Left cardiac atrium (tissue), 4 donors: Measurements from ENCODE around the gene VAT1L. TPM values are rescaled to one million over a fixed set of nuclear protein-coding genes. Genes with fewer than 3 reads are reported as not detected.

Experiments
- ATAC-seq, 2 donors: fragments of 200-7000 bp; cut with Tn5 transposase; one replicate each; pipeline ENCODE4 v1.9.1; 2020; ENCODE audit warnings: mild to moderate bottlenecking in 2 of 2, moderate library complexity in 2 of 2
- DNase-seq: peaks from one replicate; pipeline ENCODE4 v3.0.0-alpha.2; 2020
- intact Hi-C, 2 donors: fragments of 100-400 bp; cut with DNase I; formaldehyde crosslinking; loops; one replicate each; pipeline versions ENCODE4 v1.14.1 to v1.15.1; 2022 to 2023
- total RNA-seq, 2 donors: library from RNA; stranded (reverse); fragmentation: NEBNext Ultra II Directional; extraction: Animal tissue kit (Norgen Biotek cat#: 25700); gene quantifications; one replicate each; pipeline ENCODE4 v1.2.1, GENCODE V29; 2021
- donor health status: DM: no; HTN: yes; CAD: no.
- donor health status: DM: no; HTN: yes; CAD: no; lungs with severe emphysema.
- donor health status: DM: yes; HTN: yes; CAD: no.
- donor health status: Dilated cardiomyopathy.

VAT1L gene
- total RNA-seq, 2 donors from 2014 or later = 7.7 to 14.3 TPM

DNA sequence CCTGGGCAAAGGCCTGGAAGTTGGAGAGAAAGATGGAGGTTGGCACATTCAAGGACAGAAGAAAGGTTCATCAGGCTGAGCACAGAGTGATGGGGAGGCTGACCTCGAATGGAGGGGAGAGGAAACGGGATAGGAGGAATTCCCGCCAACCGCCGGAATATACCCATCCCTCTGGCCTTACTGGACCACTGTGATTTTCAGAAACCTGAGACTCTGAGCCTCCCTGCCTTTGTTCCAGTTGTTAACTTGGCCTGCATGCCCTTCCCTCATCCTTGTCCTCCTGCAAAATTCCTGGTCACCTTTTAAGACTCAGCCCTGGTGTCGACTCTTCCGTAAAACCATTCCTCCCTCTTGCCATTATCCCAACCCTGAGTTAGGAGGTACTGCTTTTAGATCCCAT, 107.6 kb downstream of the VAT1L start:
- intact Hi-C loops = no loop called here
- no peak for DNase-seq
- ATAC-seq = no peak

DNA sequence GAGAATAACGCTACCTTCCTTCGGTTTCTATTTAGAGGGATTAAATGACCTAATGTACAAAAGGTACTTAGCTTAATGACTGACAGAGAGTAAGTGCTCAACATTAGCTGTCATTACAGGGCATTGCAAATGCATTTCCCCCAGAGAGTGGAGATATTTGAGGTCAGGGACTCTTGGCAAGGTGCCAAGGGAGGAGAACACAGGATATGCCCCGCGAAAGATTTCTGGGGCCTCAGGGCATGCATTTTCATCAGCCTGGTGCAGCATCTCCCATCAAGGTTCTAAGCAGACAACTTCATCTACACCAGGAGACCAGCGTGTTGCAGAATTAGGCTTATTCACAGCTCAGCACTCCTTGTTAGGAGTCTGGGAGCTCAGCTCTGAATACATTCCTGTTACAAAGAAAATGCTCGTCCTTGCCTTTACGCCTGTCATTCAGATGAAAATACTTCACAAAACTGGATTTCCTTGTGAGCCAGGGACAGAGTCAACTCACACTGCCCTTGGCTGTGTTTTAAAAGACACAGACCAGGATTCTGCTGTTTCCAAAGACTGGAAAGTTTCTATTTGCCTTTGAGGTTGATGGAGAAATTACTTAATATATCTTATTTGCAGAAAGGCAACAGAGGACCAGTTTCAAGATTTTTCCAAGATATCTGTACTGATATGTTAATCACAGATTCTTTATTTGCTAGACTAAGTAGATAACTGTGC, 108.2 kb downstream of the VAT1L start:
- intact Hi-C loops = no loop called here
- DNase-seq (no peak), ATAC-seq (peak in 1 of 2 donors; percentile 36)

DNA sequence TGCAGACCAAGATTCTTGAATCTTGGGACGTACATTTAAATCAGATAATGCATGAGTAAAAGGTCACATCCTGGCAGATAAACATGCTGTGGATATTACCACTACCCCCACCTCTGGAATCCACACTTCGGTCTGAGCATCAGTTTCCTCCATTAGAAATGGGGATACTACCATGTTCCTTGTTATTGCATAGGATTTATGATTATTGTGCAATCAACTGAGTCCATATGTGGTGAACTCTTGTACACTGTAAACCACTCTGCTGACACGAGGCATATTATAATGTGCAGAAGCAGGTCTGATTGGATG, 108.7 kb downstream of the VAT1L start:
- DNase-seq (no peak), ATAC-seq (no peak)
- intact Hi-C loops = no loop called here

DNA sequence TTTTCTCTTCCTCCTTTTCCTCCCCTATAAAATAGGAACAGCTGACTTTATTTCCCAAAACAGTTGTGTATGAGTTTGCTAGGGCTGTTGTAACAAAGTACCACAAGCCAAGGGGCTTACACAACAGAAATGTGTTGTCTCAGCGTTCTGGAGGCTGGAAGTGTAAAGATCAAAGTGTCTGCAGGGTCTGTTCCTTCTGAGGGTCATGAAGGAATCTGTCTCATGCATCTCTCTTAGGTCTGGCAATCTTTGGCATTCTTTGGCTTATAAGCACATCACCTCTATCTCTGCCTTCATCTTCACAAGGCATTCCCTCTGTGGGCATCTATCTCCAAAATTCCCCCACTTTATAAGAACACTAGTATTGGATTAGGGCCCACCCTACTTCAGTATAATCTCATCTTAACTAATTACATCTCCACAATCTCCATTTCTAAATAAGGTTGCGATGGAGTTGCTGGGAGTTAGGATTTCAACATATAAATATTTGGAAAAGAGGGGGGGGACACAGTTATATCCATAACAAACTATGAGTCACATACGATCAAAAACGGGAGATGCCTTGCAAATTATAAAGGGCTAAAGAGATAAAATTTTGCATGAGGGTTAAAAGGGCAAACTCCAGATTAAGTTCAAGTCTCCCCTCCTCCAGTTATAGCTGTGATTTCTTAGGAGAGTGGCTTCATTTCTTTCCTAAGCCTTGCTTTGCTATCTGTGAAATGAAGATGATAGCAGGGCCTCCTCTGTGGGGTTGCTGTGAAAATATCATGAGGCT, 109.7 kb downstream of the VAT1L start:
- ATAC-seq (peak in 1 of 2 donors; percentile 49), DNase-seq (no peak)
- intact Hi-C loops = no loop called here

DNA sequence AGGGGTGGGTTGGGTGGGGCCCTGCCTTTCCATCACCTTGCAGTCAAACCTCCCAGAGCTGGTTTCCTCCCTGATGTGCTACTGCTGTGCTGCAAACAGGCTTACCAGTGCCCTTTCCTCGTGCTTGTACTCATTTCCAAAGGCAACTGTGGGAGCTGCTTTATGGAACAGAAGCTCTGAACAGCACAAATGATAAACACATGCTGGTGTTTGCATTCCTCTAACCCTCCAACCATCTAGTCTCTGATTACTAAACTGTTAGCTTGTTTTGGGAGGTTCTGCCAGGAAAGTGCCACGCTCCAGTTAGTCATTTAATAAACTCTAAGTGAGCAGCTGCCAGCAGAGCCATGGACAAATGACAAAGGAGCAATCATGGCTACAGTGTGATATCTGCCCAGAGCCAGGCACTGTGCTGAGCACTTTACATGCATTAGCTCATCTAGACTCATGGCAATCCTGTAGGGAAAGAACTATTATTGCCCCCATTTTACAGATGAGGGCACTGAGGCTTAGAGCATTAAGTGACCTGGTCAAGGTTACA, 110.4 kb downstream of the VAT1L start:
- DNase-seq (no peak), ATAC-seq (peak in 1 of 2 donors; percentile 69)
- intact Hi-C loops = no loop called here

DNA sequence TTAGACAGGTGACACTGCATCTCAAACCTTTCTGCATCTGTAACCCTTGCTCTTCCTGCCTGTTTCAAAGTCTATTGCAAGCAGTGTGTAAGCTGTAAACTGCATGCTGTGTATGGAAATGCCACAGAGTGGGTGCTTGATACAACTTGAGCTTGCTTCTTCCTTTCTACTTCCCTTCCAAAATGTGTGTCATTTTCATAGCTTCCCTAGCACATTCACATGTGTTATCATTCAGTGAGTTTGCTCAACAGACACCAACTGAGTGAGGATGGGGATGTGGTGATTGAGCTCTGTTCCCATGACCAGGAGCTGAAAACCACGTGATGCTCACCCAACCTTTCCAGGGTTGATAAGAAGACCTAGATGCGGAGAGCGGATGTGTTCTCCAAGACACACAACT, 111.1 kb downstream of the VAT1L start:
- ATAC-seq (no peak), DNase-seq (no peak)
- intact Hi-C loops = no loop called here

DNA sequence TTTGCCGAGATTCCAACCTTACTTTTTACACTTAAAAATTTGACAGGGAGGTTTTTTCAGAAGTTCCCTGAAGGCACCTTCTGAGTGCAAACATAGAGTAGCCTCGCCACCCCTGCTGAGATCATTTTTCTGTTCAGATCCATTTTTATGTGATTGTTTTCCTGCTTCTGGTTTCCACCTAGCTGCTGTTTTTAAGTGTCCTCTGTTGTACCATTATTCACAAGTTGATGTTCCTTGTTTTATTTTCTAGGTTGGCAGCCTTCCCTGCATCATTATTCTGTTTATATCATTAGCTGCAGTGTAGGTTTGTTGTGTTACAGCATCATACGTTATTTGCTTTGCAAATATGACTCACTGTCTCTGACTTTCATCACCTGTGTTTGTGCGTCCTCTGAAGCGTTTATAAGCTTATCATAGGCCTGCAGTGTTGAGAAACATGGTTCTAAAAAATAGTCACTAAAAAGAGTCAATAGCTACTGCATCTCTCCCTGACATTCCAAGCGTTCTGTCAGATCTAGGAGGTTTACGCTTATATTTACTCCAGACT, 117.1 kb downstream of the VAT1L start:
- intact Hi-C loops = no loop called here
- ATAC-seq (peak in 1 of 2 donors; percentile 84), DNase-seq (no peak)

DNA sequence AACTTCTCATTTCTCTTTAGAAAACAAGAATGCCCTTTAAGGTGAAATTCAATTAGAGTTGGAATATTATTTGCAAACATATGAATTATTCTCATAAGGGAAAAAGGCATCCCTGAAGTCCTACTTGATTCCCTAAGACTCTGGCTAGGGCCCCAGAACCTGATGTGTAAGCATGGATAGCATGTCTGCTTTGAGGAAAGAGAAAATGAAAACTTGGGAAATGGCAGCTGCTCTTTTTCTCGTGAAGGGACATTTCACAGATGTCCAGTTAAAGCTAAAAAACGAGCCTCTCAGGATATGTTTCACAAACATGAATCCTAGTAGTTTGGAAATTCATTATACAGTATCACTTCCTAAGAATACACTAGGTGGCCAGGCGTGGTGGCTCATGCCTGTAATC, 121.7 kb downstream of the VAT1L start:
- intact Hi-C loops = no loop called here
- ATAC-seq = no peak

DNA sequence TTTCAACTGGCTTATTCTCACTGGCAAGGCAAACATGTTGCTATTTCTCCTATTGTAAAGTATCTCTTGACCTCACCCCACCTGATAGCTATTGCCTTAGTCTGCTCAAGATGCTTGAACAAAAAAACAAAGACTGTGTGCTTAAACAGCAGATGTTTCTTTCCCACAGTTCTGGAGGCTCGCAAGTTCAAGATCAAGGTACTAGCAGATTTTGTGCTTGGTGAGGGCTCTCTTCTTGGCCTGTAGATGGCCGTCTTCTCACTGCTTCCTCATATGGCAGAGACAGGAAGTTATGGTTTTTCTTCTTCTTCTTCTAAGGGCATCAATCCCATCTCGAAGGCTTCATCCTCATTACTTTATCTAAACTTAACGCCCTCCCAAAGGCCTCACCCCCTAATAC, 124.3 kb downstream of the VAT1L start:
- intact Hi-C loops = no loop called here
- ATAC-seq = no peak
- no peak for DNase-seq

More for the DNA sequence above, 121.7 kb downstream of the VAT1L start:
- no peak for DNase-seq

DNA sequence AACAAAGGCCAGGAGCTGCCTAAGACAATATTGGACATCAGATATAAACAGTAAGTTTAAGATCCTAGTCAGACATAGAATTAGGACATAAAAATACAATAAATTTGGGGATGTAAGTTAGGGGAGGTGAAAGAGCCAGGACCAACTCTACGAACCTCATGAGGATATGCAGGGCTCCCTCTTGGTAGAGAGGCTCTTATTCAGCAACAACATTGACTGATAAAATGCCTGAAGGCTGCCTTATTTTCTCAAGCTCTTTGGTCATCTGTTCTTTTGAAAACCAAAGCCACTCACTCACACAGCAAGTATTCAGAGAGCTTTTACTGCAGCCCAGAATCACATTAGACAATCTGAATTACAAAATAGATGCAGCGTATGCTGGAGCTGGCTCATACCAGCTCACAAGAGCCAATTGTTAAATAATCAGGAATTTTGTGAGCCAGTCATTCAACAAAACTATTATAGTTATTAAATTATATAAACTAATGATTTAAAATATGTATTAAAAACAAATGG, 125.4 kb downstream of the VAT1L start:
- DNase-seq (no peak), ATAC-seq (no peak)
- intact Hi-C loops = no loop called here

DNA sequence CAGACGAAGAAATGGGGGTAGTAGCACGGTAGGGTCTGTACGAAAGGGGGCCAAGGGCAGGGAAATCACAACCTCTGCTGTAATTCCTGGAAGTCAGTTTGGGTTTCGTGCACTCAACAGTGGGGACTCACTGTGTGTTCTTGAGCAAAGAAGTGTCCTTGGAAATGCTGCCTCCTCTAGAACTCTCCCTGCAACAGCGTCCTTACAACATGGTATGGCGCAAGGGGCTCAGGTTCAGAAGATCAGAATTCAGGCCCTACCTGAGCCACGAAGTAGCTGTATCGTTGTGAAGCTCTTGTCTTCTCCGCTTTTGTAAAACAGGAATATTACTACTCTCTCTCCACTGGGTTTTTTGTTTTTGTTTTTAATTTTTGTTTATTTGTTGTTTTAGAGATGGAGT, 127.7 kb downstream of the VAT1L start:
- DNase-seq (no peak), ATAC-seq (no peak)
- intact Hi-C loops = no loop called here

DNA sequence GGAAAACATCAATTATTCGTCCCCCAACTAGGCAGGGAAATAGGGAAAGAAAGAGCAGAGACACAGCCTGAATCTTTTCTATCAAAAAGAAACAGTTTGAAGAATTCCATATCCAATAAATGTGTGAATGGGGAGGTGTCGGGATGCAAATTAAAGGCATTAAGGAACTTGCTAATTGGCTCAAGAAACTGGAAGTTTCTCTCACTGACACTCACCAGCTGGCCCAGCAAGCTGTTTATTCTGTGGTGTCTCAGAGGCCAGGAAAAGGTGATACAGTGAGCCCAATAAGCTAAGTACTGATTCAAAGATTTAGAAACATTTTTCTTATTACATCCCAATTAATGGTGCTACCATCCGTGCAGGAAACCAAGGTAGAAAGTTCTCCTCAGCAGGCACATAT, 129.6 kb downstream of the VAT1L start:
- DNase-seq (no peak), ATAC-seq (no peak)
- intact Hi-C loops = no loop called here

DNA sequence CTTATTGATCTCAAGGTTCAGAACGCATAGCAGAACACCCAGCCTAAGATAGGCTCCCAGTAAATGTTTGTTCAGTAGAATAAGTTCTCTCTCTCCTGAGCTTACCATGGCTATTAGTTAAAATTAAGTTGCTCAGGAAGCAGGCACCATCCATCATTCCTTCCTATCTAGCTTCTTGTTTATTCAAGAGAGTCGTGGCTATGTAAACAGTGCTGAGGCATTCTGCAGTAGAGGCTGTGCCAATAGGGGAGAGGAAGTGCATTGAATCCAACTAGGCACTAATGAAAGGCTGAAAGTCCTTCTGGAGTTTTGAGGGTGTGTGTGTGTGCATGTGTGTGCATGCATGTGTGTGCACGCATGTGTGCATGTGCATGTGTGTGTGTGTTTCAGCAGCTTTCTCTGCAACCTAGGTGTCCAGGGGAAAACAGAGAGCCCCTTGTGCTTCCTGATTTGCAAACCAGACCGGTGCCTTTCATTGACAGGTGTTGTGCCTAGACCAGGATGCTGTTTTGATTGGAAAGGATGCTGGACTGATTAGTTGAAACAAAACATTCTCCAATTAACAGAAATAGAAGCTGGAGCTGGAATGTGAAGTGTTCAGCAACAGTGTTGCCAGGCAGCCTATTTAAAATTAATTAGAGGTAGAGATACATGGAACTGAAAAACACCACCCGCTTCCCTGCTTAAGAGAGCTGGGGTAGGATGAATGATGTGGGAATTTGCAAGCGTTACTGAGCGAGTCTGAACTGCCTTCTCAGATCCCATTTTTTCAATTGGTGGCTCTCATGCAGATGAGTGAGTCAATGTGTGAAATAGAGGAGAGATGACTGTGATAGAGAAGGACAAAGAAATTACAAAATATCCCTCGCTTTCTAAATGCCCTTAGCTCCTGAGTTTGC, 130.7 kb downstream of the VAT1L start:
- ATAC-seq = peak; percentile 24 to 61
- DNase-seq = no peak
- intact Hi-C loops = no loop called here

DNA sequence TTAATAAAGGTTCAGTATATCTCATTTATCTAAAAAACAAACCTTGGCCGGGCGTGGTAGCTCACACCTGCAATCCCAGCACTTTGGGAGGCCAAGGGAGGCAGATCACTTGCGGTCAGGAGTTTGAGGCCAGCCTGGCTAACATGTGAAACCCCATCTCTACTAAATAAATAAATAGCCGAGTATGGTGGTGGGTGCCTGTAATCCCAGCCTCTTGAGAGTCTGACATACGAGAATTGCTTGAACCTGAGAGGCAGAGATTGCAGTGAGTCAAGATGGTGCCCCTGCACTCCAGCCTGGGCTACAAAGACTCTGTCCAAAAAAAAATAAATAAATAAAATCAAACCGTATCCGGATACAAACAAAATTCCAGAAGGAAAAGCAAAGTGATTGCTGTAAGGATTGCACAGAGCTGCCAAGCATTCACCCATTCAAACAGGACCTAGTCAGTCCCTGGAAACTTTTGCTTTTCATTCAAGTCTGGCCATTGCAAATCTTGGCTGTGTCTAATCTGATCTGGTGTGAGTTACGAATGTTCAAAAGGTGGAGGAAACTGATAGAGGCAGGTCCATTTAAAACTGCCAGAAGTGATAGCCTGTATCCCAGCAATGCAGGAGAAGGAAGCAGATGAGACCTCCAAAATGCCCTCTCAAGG, 131.5 kb downstream of the VAT1L start:
- no peak for DNase-seq
- intact Hi-C loops = no loop called here

DNA sequence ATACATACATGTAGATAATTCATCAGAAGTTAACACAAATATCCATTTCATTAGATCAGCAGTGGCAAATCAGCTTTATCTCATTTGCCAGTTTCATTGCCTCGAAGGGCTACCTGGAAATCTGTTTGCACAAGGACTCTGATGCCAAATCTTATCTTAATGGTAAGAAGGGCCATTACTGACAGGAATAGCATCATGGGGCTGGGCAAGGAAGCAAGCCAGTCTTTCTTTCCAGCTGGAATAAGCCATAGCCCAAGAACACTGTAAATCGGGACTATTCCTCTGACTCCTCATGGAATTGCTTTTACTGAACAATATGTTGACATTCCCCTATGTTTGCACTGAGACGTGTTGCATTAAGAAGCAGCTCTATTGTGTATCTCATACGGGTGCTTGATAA, 132.6 kb downstream of the VAT1L start:
- DNase-seq = no peak
- ATAC-seq = peak in 1 of 2 donors; percentile 33

More for the DNA sequence above, 131.5 kb downstream of the VAT1L start:
- ATAC-seq = peak; percentile 22 to 27

DNA sequence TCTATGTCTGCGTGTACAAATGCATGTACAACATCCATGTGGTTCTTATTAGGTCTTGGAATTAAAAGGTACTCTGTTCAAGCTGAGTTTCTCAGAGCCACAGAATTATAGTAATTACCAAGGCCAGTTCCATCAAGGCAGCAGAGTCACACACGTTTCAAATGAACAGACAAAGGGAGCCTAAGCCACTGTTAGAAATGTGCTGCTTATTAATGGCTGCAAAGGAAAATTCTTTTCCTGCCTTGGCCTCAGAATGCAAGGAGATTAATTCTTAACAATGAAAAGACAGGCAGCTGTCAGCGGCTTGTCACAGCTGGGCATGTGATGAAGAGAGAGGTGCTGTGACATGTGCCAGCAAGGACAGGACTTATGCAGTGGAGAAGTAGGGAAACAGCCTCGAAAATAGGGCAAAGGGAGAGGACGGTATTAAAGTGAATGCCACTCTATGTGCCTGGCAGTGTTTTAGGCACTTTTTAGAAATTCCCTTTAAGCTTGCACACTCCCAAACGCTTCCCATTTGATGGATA, 133.9 kb downstream of the VAT1L start:
- DNase-seq = no peak
- intact Hi-C loops = no loop called here
- peak in 1 of 2 donors; percentile 43 for ATAC-seq

More for the DNA sequence above, 132.6 kb downstream of the VAT1L start:
- intact Hi-C loops = no loop called here

DNA sequence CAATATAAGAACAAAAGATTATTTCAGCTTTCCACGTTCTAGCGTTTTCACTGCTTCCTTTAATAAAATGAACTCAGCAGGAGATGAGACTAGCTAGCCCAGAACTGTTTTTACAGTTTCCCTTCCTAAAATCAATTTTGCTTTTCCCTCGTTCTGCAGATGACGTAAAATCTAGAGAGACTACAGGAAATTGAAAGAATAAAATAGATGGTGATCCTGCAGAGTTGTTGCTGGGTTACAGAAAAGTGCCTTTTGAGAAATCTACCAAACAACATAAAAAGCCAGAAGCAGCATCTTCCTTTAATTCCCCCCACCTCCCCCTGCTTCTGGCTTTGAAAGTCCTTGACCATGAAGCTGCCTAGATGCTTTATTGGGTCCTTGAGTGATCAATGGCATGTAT, 137.2 kb downstream of the VAT1L start:
- DNase-seq = no peak
- intact Hi-C loops = no loop called here
- ATAC-seq = no peak

DNA sequence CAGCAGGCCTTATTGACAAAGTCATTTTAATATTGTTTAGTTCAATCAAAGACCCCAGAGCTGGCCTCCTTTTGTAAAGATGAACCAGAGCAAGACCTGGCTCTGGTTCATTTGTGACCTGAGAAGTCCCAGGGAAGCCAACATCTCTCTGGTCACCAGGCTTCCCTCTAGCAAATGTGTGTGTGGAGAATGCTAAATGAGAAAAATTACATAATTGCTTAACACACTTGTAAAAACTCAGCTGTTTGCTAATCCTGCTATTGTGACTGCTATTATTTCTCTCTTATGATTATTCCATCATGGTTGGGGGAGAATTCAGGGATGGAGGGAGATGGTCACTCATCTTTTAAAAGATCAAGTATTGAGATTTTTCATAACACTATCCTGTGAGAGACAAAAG, 139.7 kb downstream of the VAT1L start:
- ATAC-seq = no peak
- intact Hi-C loops = no loop called here
- no peak for DNase-seq
